ENCODE results near the gene POLR2H.

DNA sequence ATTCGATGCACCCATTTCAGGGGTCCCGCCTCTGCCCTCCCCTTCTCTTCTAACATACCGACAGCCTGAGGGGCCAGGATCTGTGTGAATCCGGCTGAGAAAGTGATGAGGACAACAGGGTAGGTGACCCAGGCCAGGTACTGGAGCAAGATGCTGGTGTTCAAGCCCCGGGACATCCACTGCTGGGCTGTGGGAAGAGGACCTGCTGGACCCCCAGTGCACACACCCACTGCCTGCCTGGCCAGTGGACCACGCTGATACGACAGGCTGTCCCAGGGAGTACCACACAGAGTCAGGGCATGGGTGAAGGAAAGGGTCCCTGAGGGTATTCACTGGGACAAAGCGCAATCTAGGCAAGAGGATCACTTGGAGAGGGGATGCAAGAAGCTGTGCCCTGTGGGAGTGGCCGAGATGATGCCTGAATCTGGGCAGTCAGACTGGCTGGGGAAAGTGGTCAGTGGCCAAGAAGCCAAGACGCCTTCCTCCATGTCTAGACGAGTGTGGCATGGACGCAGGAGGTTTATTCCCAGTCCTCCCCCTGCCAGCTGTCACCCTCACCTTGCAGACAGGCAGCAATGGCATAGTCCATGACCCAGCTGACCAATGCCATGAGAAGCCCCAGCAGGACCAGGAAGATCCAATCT lies 3.3 kb upstream of the POLR2H start:
- TF ChIP-seq, protein P1, sequence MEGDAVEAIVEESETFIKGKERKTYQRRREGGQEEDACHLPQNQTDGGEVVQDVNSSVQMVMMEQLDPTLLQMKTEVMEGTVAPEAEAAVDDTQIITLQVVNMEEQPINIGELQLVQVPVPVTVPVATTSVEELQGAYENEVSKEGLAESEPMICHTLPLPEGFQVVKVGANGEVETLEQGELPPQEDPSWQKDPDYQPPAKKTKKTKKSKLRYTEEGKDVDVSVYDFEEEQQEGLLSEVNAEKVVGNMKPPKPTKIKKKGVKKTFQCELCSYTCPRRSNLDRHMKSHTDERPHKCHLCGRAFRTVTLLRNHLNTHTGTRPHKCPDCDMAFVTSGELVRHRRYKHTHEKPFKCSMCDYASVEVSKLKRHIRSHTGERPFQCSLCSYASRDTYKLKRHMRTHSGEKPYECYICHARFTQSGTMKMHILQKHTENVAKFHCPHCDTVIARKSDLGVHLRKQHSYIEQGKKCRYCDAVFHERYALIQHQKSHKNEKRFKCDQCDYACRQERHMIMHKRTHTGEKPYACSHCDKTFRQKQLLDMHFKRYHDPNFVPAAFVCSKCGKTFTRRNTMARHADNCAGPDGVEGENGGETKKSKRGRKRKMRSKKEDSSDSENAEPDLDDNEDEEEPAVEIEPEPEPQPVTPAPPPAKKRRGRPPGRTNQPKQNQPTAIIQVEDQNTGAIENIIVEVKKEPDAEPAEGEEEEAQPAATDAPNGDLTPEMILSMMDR (IDR thresholded peaks at IDR 0.05) = no peak
- TF ChIP-seq POLR2A (IDR thresholded peaks at IDR 0.05) = no peak

All from thyroid gland (tissue), 4 donors.